GM18861 (cell line): ENCODE measurements around the gene HOXA2.

Source experiments
- ATAC-seq: cut with Tn5 transposase; IDR thresholded peaks from one replicate; pipeline ENCODE4 v1.9.1; 2021; ENCODE audit not compliant: unreplicated experiment

HOXA2 gene

DNA sequence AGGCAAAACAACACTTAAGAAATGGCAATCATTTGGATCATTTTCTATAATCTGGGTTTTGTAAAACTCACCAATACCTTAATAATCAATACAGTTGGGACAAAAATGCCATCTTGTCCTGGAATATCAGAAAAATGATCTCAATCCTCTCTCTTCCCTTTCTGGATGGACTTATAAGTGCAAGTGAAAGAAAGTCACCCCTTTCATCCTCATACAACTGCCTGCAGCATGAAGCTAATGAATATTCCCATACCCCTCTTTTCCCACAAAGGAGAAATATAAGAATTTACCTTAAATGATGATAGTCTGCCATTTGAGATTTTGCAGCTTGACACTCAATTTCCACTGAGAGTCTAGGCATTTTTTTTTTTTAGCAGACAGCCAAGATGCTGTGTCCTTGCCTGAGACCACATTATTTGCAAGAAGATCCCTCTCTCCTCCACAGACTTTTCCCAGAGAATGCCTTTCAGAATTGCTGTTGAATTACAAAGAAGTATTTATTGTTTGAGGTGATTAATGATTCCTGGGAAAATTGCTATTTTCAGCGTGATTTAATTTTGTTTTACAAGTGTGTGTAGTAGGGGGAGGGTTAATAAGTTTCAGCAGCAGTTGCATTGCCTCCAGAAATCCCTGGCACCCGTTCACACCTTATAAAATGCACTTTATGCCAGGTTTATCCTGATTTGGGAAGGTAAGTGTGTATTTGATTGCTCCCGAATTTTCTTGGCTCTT, 24.3 kb upstream of the HOXA2 start:
- ATAC-seq = no peak

DNA sequence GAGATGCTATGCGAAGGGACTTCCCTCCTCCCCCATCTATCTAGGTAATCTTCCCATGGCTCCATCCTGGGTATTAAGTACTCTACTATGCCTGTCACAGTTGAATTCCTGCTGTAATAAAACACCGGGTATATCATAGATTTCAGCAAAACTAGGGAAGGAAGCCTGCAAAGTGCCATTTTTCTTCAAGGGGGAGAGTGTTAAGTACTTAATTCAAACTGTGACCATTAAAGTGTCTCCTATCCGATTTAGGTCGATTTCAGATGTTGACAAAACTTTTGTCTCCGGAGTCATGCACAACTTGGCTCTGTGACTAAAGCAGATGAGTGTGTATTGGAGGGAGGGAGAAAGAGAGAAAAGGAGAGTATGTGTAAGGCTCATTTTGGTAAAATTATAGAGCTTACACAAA, 23.5 kb upstream of the HOXA2 start:
- no peak for ATAC-seq

DNA sequence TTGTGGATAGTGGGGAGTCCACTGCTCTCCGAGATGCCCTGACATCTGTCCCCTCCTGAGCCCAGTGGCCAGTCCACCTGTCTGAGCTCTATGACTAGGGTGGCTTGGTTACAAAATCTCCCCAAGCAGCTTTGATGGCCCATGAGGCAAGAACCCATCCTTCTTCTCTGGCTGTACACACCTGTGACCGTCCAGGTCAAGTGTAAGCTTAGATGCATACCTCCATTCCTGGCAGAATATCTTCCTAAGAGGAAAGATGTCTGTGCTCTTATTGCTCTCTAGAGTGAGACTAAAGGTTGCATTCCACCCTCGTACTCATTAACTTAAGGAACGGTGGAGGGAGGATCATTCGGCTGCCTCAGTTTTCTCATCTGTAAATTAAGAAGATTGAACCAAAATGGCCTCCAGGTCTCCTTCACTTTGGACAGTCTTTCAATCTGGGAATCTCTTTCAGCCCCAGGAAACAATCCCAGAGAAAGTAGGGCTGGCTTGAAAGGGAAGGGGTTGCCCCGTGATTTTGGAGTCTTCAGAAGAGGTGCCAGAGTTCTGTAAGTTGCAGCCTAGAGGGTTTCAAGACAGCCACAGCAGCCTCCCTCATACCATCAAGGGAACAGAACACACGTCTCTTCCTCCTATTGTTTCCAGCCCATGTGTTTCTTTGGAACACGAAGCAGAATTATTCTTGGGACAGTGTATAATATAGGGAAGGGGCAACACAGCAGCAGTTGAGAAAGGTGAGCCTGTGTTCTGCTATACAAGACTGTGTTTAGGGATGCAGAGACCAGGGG, 22.6 kb upstream of the HOXA2 start:
- no peak for ATAC-seq

DNA sequence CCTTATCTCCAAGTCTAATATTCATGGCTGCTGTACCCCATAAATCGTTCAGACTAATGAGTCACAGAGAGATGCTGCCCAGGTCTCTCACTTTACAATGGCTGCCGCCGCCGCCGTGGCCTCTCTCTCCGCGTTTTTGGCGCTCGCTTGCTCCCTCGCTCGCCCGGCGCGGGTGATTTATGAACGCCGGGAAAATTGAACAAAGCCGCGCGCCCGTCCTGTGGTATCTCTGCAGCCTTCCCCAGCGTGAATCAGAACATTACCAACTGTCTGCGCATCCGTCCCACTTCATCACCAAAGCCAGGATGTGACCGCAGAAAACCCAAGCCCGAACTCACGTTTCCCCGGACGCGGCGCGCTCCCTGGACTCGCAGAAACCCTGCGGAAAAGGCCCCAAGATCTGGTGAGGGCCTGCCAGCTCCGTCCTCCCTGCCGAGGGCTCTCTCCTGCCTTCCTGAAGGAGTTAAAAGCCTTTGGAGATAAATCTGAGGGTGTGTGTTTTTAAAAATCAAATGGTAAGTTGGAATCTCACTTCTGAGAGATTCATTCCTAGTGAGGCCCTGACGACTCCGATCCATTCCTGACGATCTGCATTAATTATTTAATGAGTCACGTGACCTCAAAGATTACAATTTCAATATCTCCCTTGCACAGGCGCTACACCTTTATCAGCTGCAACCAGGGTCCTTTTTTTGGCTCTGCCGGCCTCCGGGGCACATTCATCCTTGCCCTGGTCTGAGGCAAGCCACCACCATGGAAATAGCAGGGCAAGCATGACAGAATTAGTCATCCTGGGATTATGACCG, 21.8 kb upstream of the HOXA2 start:
- no peak for ATAC-seq

DNA sequence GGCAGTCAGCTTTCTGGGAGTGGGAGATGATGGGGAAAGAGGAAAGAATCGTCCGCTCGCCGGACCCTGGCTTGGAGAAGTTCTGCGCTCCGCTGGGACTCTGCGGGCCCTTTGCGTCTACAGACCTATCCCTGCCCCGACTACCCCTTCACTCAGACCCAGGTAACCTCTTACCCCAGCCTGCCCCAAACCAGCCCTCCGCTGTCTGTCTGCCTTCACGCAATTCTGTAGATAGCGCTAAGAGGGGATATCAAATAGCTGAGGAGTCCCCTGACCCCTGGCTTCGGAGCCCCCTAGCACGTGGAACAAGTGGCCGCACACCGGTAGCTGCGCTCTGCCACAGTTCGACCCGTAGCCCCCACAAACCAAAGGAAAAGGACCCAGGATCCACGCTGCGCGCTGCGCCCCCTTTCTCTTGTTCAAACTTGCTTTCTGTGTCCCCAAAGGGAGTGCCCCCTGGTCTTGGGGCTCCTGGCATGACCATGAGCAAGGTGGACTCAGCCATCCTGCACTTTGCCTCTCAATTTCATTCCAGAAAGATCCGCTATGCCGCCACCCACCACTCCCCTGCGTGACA, 21.1 kb upstream of the HOXA2 start:
- no peak for ATAC-seq

DNA sequence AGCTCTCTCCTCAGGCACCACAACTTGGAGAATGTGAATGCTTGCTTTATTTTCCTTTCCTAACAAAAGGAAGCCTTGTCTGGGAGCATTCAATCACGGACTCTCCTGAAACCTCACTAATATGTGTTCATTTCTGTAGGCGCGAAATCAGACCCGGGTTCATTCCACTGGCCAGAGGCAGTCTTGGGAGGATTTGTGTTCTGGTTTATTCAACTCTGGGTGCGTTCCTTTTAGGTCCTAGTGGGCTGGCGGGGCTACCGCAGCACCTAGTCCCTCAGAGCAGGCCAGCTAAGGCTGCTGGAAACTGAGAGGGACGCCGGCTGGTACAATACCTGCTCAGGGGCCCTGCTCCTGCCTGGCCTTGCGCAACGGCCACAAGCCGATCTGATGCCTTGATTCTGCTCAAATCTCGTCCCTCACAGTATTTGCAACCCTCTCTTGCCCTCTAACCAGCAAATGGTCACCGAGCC, 20.6 kb upstream of the HOXA2 start:
- no peak for ATAC-seq

DNA sequence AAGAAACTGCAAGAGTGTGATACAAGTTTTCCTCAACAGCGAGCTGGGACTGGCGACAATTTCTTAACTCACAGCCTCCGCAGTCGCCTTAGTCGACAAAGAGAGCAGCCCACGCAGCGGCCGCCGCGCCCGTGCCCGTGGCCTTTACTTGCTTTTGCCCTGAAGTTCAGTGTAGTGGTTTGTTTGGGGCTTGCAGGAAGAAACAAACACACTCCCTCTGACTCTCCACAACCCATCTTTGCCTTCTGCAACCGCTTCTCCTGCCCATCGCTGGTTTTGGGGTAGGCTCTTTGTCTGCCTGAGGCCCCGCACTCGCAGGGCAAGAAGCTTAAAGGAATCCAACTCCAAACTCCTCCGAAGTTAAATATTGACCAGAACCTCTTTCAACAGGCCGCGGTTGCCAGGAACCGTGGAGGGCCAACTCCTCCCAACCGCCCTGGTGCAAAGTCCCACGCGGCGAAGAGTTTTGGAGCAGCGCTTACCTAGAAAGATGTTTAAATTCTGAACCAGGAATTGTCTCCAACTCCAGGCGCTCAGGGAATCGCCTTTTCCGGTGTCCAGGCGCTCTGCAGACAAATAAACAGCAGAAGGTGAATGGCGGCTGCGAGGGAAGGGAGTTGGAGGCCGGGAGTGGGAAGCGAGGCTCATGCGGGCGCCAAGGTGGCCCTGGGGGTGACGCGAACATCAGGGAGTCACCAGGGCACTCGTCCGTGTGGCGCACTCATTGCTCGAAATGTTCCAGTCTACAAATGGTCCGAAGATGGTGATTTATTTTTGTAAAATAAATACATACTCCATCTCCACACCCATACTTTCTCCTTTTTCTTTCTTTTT, 19.8 kb upstream of the HOXA2 start:
- no peak for ATAC-seq

DNA sequence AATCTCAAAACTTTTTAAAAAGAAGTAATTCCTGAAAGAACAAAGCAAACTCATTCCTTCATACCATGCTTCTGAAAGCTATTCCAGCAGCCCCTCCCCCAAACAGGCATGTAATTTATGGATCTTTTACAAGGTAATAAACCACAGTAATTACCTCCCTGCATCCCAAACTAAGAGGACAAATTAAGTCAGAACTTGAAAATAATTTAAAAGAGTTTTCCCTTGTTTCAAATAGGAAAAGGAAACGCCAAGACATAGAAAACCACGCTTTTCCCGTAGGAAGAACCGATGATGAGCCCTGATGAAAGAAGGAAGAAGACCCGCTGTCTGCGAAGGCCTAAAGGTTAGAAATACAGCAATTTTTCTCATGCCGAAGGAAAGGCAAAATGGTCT, 19.2 kb upstream of the HOXA2 start:
- no peak for ATAC-seq

DNA sequence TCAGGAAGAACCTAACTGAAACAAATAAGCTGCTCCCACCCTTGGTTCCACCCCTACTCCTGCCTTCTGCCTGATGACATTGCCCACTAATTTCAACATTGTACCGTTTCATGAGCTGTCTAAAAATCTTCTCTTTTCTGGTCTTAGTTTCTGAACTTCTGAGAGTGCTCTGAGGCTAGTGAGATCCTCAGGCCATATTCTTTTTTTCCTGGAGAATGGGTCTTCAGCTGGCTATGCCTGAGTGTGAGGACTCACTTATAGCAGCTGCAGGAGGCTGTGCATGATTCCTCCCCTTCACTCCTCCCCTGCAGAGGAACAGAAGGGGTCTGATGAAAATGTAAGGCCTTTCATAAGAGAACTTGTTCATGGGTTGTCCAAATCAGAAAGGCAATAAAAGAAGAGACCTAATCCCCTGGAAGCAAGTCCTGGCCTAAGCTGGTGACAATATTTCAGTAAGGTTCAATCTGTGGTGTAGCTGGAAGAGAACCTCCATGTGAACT, 17.0 kb upstream of the HOXA2 start:
- no peak for ATAC-seq

DNA sequence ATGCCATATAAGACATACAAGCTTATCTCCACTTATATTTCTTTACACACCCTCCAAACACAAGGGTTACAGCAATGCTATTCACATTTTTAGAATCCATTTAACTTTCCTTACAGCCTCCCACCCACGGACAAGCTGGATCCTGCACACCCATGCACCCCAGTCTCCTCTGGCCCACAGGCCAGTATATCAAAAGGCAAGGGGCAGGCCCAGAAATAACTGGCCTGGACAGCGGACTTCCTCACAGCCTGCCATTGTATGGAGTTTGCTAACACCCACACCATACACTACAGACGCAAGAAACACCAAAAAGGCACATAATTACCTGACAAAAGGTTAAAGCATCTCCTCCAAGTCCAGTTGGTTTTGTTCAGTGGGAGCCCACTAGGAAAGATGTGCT, 16.1 kb upstream of the HOXA2 start:
- no peak for ATAC-seq

DNA sequence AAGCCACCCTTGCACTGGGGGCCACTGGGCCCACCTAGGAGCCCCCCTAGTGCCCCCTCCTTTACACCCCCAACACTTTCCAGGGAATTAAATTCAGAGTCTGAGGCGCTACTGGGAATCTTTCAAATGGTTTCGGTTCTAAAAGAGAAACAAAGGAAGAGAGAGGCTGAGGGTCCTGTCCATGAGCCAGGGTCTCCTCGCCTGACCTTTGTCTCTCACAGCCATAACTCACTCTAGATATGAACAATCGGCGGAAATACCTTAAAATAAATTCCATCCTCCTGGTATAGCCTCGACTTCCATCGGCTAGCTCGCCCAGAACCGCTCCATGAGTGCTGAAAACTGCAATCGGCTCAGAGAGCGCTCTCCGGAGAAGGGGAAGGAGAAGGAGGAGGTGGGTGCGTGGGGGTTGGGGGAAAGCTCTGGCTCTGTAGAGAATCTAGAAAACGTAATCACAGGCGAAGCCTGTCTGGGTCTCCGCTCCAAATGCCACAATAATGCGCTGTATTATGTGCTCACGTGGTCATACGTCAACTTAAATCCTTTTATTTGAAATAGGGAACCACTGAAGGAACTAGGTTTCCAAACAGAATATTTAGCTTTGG, 15.5 kb upstream of the HOXA2 start:
- ATAC-seq = no peak

DNA sequence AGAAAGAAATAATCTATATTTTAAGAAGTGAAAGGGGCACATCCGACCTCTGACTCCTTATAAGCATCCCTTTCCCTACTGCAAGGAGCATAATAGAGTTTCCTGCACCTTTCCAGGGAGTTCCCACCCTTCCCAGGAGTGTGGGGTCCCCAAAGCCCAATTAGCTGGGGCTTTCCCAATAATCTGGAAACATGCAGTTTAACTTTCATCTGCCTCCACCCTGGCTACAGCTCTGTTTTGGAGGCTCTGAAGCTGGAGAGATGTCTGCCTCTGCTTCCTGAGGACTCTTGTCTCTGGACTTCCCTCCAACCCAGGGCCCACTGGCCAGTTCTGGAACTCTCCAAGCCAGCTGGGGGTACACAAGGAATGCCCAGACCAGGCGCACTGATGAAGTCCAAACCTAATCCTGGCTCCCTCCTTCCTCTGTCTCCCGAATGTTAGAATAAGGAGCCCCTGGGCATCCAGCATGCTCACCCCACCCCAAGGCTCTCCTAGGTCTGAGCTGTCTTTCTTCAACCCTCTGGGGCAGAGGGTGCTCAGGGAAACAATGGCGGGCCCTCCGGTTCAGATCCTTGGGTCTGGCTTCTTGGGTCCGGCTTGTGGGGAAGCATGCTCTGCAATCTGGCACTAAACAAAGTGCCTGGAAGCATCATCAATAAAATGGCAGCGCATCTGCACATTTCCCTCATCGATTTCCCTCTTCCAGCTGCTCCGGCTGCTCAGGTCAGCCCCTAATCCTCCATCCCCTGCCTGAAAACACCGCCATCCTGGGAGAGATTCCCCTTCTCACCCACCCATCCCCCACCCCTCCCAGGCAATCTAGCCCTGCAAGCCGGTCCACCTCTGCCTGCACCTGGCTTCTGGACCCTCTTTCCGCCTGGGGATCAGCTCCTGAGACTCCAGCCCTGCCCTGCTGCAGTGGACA, 14.7 kb upstream of the HOXA2 start:
- no peak for ATAC-seq

DNA sequence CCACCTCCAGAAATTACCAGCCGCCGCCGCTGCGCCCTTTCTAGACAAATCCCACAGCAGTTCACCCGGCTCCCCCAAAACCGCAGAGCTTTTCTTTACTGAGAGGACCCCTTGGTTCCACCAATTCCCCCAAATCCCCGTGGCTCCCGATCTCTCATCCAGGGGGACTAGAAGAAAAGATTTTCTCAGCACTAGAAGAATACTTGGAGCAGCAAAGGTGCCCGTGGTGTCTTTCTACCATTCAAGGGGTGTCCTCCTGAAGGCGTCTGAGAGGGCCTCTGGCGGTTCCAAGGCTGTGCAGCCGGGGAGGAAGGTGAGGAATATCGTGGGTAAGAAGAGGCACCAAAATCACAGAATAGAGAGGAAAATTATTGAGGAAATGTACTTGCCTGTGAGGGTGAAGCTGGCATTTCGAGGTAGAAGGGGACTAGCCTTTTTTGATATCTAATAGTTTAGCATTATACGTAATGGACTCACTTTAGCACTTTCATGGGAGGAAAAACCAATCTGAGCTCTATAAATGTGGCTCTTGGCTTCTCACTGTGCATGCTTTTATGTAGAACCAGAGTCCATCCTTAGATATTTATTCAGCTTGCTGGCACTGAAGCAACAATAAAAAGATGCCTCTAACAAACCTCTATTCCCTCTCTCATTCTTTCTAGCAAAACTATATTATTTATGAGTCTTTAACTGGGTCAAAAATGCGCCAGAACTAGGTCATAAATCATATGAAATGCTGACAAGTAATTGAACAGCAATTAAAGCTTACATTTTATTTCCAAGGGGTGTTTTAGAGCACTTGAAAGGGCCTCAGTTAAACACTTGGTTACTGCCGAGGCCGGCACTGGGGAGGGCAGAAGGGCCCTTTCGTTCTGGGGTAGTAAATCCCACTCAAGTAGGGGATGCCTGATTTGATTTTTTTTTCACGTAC, 13.8 kb upstream of the HOXA2 start:
- ATAC-seq = no peak

DNA sequence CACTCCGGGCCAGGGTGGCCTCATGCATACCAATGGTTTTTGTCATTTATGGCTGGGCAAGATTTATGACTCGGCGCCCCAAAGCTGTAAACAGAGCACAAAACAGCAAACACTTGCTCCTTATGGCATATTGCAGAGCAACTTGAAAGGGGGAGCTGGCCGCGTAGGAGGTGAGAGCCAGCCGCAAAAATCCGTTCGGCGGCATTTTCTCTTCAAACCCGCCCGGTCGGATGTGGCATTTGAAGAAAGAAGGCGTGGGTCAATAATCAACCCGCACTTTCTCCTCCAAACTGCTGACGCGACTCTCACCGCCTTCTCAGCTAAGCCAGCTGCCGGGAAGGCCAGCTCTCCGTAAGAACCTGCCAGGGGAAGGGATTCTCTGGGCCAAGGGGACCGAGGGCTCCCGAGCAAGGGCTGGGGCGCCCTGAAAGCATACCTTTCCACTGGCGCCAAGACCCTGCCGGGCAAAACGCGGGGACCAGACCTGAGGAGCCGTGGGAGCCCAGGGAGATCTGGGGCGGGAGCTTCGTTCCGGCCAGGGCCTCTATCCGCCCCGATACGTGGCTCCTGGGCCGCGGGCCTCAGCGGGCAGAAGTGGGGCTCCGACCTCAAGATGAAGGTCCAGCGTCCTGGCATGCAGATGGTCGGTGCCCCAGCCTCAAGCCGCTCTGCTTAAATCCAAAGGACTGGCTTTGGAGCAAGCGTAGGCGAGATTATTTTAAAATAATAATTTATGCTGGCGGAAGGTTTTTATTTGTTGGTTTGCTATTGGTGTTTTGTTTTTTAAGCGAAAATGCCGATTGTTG, 12.9 kb upstream of the HOXA2 start:
- ATAC-seq = no peak

DNA sequence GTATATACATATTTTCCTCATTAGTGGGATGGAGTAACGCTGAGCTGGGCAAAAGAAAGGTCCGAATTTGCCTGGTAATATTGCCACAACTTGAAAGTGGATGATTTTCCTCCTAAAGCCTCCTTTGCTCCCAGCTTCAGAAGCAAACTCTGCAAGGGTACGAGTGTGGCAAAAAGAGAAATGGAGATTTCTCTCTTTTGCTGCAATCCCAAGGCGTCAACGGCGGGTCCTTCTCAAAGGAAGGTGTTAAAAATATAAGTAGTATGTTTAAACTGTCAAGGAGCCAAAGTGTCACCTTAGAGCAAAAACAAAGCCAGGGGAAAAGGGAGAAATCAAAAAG, 12.4 kb upstream of the HOXA2 start:
- no peak for ATAC-seq

DNA sequence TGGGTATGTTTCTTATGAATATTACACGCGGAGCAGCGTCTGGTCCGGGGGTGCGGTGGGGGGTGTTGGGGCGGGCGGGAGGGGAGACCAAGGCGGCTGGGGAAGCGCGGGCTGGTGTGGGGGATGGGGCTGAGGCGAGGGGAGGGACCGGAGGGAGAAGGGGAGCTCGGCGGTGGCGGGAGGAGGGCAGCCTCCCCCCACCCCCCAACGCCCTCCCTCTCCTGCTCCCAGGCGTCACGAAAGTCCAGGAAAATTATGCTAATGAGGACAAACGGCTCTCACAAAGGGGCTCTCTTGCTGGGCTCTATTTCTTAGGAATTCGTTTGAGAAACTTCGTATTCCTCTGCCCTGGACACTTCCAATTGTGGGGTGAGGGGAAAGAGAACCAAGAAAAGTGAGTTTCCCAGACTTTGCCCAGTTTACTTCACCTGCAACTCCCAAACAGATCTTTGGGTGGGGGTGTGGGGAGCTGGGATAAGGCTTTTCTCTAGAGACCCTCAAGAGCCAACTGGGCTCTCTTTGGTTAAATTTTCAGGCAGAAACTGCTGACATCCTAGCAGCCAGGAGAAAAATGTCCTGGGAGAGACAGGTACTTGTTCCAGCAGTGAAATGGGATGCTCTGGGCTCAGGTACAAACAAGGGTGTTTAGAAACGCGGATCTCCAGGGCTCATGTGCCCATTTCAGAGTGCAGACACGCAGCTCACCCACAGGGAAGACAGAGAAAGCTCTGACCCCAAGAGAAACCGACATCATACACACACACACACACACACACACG, 11.7 kb upstream of the HOXA2 start:
- ATAC-seq = no peak
